K562 (cell line): ENCODE data around the gene OSGIN1. TPM values are rescaled to one million over a fixed set of nuclear protein-coding genes. Genes with fewer than 3 reads are reported as not detected.

Source experiments
- ATF1 ChIP-seq, 2 experiments: fragments of 450-650 bp in 1 of 2; IDR thresholded peaks; 2 replicates each; pipeline ENCODE4 v1.6.1; 2016; ENCODE audit warnings: missing compliant biosample characterization in 1 of 2, missing genetic modification characterization in 1 of 2
- ATF7 ChIP-seq: fragments of 450-650 bp; IDR thresholded peaks from 2 replicates; pipeline ENCODE4 v1.7.1; 2014; ENCODE audit warnings: mild to moderate bottlenecking, moderate library complexity
- CHD1 ChIP-seq: fragments of 200-600 bp; sonication (generic); IDR thresholded peaks from one replicate; pipeline ENCODE4 v1.6.1; 2012; ENCODE audit warnings: mild to moderate bottlenecking, moderate library complexity, low read length, inconsistent platforms
- RBM39 ChIP-seq: fragments of 200-400 bp; formaldehyde crosslinking; optimal IDR thresholded peaks from 2 replicates; pipeline ENCODE3; 2018; ENCODE audit warnings: low read depth, low read length
- SMARCE1 ChIP-seq: fragments of 450-650 bp; IDR thresholded peaks from 2 replicates; pipeline ENCODE4 v1.7.1; 2016; ENCODE audit warnings: mild to moderate bottlenecking
- SREBF2 ChIP-seq: sonication (generic); formaldehyde crosslinking; IDR thresholded peaks from 2 replicates; pipeline ENCODE4 v1.4.0; 2020; ENCODE audit warnings: mild to moderate bottlenecking, missing genetic modification reagents
- ZNF263 ChIP-seq: sonication (generic); formaldehyde crosslinking; IDR thresholded peaks from 2 replicates; pipeline ENCODE4 v1.8.0; 2022; ENCODE audit warnings: mild to moderate bottlenecking, missing genetic modification reagents, borderline replicate concordance
- ZNF76 ChIP-seq: fragments of 250-450 bp; sonication (Bioruptor Pico); IDR thresholded peaks from 2 replicates; pipeline ENCODE4 v1.4.0; 2020; ENCODE audit warnings: mild to moderate bottlenecking, moderate library complexity, borderline replicate concordance
- polyA plus RNA-seq, 8 experiments: library from polyadenylated mRNA; depleted of rRNA in 4 of 8; stranded (reverse) in 5 of 8; unstranded in 3 of 8; fragments of >200 nt; fragmentation: Nextera tagmentation in 2 of 8; fragmentation: Illumina TruSeq in 1 of 8; extraction: Ambion mirVana in 2 of 8; extraction: Trizol in 1 of 8; gene quantifications; 2 replicates each; pipeline versions ENCODE4 v1.2.1 to v1.2.3, GENCODE V29; 2011 to 2014; ENCODE audit warnings: inconsistent platforms in 1 of 8, missing spikeins in 1 of 8
- total RNA-seq, 7 experiments: library from RNA; depleted of rRNA in 6 of 7; stranded (reverse); fragments of >200 nt in 6 of 7; fragmentation: Illumina TruSeq in 2 of 7; extraction: Trizol in 2 of 7; gene quantifications; 2 replicates each; pipeline versions ENCODE4 v1.2.1 to v1.2.3, GENCODE V29; 2011 to 2021; ENCODE audit warnings: low replicate concordance in 1 of 7
- TF ChIP-seq, protein P1 (sequence below): sonication (generic); formaldehyde crosslinking; IDR thresholded peaks from 2 replicates; pipeline ENCODE4 v1.8.1; 2023; ENCODE audit warnings: mild to moderate bottlenecking, missing genetic modification reagents
- TF ChIP-seq, protein P2 (sequence below): sonication (generic); formaldehyde crosslinking; IDR thresholded peaks from 2 replicates; pipeline ENCODE4 v1.8.0; 2022; ENCODE audit warnings: missing genetic modification reagents, mild to moderate bottlenecking, borderline replicate concordance
- TF ChIP-seq, protein P3 (sequence below): sonication (generic); formaldehyde crosslinking; IDR thresholded peaks from 2 replicates; pipeline ENCODE4 v1.8.0; 2022; ENCODE audit warnings: mild to moderate bottlenecking, missing genetic modification reagents
- TF ChIP-seq, protein P4 (sequence below): fragments of 250-450 bp; sonication (Bioruptor Pico); IDR thresholded peaks from 2 replicates; pipeline ENCODE4 v1.5.0; 2020; ENCODE audit warnings: mild to moderate bottlenecking

The OSGIN1 gene
- total and polyA plus RNA-seq, 9 of the 15 experiments (the other 6 are each of a cell fraction or from before 2014, with no cell fraction given), result 0.03 to 3.6 (median 1.6) TPM

DNA sequence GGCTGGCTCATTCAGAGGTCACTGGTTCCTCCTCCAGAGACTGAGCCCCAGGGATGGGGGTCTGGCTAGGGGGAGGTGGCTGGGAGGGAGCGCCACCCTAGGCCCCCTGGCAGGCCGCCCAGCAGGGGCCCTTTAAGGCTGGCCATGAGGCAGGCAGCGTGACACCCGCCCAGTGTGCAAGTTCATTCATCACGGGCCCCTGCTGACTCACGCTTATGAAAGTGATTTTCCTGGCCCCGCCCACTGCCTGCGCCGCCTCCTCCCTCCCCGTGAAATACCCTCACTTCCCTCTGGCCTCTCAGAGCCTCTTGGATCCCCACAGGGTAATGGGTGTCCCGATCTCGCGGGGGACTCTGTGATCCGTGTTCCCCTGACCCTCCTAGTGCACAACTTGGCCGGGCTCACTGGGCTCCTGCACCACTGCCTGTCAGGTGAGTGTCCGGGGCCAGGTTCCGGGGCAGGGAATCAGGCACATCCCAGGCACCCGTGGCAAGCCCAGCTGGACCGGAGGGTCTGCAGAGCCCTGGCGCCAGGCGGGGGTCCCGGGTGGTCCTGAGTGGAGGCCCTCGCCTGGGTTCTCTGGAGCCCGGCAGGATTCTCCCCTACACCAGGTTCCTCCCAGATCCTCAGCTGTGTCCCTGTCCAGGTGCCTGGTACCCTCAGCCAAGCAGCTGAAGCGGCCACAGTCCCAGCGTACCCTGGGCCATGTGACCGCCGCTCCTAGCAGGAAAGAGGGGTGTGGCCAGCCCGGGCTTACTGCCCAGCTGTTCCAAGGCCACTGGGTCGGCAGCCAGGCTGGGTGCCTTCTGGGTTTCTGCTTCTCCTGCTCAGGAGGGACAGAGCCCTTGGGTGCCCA lies at the start of gene OSGIN1 (continued):
- TF ChIP-seq, protein P1, sequence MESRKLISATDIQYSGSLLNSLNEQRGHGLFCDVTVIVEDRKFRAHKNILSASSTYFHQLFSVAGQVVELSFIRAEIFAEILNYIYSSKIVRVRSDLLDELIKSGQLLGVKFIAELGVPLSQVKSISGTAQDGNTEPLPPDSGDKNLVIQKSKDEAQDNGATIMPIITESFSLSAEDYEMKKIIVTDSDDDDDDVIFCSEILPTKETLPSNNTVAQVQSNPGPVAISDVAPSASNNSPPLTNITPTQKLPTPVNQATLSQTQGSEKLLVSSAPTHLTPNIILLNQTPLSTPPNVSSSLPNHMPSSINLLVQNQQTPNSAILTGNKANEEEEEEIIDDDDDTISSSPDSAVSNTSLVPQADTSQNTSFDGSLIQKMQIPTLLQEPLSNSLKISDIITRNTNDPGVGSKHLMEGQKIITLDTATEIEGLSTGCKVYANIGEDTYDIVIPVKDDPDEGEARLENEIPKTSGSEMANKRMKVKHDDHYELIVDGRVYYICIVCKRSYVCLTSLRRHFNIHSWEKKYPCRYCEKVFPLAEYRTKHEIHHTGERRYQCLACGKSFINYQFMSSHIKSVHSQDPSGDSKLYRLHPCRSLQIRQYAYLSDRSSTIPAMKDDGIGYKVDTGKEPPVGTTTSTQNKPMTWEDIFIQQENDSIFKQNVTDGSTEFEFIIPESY (CRISPR knock-in tag), result peak; percentile 76
- TF ChIP-seq SMARCE1, result peak; percentile 59
- TF ChIP-seq ZNF263 (CRISPR knock-in tag), result peak; percentile 40; the same call in 1 of the 2 replicates
- 0 out of 2 replicates have a peak, but pooled peaks have one; percentile 40 for TF ChIP-seq SREBF2 (CRISPR knock-in tag)
- TF ChIP-seq, protein P2, sequence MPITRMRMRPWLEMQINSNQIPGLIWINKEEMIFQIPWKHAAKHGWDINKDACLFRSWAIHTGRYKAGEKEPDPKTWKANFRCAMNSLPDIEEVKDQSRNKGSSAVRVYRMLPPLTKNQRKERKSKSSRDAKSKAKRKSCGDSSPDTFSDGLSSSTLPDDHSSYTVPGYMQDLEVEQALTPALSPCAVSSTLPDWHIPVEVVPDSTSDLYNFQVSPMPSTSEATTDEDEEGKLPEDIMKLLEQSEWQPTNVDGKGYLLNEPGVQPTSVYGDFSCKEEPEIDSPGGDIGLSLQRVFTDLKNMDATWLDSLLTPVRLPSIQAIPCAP (CRISPR knock-in tag), result no peak
- TF ChIP-seq ATF7, result peak; percentile 75
- no peak for TF ChIP-seq ATF1 (CRISPR knock-in tag; IDR thresholded peaks at IDR 0.05)
- TF ChIP-seq ATF1 (tag; IDR thresholded peaks at IDR 0.05), result peak; percentile 81
- TF ChIP-seq RBM39, result no peak
- TF ChIP-seq, protein P3, sequence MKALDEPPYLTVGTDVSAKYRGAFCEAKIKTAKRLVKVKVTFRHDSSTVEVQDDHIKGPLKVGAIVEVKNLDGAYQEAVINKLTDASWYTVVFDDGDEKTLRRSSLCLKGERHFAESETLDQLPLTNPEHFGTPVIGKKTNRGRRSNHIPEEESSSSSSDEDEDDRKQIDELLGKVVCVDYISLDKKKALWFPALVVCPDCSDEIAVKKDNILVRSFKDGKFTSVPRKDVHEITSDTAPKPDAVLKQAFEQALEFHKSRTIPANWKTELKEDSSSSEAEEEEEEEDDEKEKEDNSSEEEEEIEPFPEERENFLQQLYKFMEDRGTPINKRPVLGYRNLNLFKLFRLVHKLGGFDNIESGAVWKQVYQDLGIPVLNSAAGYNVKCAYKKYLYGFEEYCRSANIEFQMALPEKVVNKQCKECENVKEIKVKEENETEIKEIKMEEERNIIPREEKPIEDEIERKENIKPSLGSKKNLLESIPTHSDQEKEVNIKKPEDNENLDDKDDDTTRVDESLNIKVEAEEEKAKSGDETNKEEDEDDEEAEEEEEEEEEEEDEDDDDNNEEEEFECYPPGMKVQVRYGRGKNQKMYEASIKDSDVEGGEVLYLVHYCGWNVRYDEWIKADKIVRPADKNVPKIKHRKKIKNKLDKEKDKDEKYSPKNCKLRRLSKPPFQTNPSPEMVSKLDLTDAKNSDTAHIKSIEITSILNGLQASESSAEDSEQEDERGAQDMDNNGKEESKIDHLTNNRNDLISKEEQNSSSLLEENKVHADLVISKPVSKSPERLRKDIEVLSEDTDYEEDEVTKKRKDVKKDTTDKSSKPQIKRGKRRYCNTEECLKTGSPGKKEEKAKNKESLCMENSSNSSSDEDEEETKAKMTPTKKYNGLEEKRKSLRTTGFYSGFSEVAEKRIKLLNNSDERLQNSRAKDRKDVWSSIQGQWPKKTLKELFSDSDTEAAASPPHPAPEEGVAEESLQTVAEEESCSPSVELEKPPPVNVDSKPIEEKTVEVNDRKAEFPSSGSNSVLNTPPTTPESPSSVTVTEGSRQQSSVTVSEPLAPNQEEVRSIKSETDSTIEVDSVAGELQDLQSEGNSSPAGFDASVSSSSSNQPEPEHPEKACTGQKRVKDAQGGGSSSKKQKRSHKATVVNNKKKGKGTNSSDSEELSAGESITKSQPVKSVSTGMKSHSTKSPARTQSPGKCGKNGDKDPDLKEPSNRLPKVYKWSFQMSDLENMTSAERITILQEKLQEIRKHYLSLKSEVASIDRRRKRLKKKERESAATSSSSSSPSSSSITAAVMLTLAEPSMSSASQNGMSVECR (CRISPR knock-in tag), result peak; percentile 72; the same call in 1 of the 2 replicates
- TF ChIP-seq ZNF76 (CRISPR knock-in tag), result no peak; the same call in 1 of the 2 replicates
- TF ChIP-seq, protein P4, sequence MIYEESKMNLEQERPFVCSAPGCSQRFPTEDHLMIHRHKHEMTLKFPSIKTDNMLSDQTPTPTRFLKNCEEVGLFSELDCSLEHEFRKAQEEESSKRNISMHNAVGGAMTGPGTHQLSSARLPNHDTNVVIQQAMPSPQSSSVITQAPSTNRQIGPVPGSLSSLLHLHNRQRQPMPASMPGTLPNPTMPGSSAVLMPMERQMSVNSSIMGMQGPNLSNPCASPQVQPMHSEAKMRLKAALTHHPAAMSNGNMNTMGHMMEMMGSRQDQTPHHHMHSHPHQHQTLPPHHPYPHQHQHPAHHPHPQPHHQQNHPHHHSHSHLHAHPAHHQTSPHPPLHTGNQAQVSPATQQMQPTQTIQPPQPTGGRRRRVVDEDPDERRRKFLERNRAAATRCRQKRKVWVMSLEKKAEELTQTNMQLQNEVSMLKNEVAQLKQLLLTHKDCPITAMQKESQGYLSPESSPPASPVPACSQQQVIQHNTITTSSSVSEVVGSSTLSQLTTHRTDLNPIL (CRISPR knock-in tag), result no peak
- TF ChIP-seq CHD1, result no peak
